HuH-7.5 (cell line): Measurements from ENCODE around the gene CHCHD6.
A peak's percentile ranks its signal among the peaks of the same experiment; 100 is the strongest.

Experiments
- DNase-seq: peaks from one replicate; pipeline ENCODE4 v3.0.0; 2011; ENCODE audit warnings: low spot score

Gene CHCHD6

DNA sequence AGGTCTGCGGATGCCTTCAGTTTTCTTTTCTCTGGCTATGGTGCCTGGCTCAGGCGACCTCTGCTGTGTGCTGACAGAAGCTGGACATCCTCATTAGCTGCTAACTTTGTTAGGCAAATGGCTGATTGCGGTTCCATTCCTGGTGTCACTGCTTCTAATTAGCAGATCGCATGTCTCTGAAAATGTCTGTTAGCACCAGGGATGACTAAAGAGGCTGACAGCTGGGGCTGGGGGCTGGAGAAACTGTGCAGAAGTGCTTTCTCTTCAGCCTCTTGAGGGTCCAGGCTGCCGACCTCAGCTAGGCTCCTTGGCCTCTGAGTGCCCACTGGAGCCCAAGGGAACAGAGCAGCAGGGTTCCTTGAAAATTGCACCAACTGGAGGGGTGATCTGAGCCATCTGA lies 39.3 kb downstream of the CHCHD6 start:
- DNase-seq, result no peak

DNA sequence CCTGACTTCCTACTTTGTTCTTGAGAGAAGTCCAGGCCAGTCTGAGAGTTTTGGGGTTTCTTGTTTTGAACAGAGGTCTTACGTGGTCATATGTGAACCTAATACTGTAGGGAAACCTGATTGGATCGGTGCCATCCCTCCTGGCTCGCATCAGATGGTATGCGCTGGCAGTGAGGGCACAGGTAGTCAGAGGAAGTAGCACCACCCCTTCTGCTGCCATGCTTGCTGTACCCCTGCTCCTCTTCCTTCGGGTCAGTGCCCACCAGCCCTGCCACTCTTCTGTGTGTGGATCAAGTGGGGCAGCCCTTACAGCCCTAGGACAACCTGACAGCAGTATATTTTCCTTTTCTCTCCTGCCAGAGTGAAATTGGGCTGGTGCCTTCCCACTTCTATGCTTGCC lies 39.7 kb downstream of the CHCHD6 start:
- no peak for DNase-seq

GRCh38 chr3:126745760-126746394 lies 41.8 kb downstream of the CHCHD6 start:
- no peak for DNase-seq

GRCh38 chr3:126746395-126747177 lies 42.5 kb downstream of the CHCHD6 start:
- DNase-seq, result peak; percentile 28

DNA sequence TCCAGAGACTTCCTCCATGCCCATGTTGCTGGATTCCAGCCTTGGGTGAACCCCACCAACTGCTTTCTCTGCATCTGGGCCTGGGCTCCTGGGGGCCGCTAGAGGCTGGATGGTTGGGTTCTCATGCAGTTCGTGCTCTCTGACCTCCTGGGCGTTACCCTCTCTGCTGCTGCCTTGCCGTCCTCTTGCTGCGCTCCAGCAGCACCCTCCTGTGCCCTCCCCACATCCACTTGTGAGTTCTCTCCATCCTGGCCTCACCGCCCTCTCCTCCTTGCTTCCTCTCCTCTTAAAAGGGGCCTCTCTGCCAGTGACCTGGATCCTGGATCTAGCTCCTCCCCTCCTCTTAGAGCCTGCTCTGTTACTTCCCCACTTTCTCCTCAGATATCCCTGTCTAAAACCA lies 43.7 kb downstream of the CHCHD6 start:
- no peak for DNase-seq

DNA sequence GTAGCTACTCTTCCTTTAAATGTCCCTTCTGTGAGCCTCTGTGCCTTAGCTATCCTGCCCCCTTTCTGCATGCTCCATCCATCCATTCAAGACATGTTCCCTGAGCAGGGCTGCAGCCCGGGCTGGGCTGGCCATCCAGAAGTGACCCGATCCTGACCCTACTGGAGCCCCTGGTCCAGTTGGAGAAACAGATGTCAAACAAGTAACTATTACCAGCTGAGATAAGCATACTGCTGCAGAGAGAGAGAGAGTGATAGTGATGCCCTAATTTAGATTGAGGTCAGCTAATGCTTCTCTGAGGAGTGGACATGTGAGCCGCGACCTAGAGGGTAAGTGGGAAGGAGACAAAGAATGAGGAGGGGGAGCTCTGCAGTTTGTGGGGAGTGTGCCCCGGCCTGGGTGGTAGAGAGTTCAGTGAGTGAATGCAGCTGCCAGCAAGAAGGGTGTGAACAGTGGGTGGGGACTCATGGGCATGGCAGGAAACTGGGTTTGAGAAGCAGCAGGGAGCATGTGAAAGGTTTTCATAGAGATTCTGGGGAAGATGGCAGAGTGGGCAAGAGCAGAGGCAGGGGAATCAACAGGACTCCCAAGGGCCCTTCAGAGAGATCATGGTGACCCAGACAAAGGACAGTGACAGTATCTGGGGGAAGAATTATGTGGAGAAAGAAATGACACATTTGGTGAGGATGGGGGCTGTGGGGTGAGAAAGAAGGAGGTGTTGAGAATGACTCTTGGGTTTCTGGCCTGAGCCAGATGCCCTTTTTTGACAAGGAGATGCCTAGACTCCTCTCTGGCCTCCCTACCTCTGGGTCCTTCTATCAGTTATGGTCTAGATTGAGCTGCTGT lies 44.9 kb downstream of the CHCHD6 start:
- DNase-seq, result no peak

DNA sequence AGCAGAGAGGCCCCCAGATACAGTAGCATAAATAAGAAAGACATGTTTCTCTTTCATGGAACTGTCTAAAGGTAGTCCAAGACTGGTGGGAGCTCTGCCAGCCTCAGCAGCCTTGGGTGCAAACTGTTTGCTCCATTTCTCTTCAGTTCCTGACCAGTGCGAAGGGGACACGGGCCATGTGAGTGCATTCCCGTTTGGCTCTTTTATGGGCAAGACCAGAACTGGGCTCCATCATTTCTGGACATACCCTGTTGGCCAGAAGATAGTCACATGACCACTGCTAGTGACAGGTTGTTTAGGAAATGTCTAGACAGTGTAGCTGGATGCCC lies 45.5 kb downstream of the CHCHD6 start:
- DNase-seq, result no peak

DNA sequence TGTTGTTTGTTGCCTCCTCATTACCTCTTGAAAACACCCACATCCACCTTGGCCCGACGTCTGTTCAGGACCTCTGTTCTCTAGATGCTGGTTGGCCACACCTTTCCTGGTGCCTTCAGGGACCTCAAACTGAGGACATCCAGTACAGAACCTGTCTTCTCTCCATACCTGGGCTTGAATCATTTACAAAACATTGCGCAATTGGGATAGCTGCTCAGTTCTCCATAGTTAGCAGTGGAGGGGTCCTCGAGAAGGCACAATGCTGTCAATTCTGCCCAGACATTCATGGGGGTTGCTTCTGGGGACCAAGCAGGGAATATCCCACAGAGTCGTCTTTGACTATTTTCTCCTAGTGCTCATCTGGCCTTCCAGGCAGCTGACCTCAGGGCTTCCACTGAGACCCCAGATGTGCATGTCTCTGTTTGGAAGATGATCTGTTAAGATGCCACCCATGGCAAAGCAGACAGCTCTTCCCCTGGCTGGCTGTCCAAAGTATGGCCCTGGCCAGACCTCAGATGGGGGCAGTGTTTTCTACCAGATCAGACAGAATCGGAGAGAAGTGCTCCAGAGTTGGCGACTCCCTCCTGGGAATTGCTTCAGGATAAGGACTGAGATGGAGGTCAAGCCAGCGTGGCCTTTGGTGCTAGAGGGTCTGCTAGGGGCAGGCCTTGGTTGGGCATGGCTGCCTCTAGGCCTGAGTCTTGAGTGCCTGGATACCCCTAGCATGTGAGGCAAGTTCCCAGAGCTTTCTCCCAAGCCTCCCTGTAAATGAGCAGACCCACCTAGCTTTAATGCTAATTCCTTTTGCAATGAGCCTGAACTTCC lies 46.1 kb downstream of the CHCHD6 start:
- DNase-seq, result no peak

GRCh38 chr3:126750756-126751121 lies 46.7 kb downstream of the CHCHD6 start:
- no peak for DNase-seq

- DNase-seq, result no peak
These were observed 47.7 kb downstream of the CHCHD6 start for GRCh38 chr3:126751611-126752302.

GRCh38 chr3:126752303-126753190 lies 48.5 kb downstream of the CHCHD6 start:
- peak; percentile 59 for DNase-seq

DNA sequence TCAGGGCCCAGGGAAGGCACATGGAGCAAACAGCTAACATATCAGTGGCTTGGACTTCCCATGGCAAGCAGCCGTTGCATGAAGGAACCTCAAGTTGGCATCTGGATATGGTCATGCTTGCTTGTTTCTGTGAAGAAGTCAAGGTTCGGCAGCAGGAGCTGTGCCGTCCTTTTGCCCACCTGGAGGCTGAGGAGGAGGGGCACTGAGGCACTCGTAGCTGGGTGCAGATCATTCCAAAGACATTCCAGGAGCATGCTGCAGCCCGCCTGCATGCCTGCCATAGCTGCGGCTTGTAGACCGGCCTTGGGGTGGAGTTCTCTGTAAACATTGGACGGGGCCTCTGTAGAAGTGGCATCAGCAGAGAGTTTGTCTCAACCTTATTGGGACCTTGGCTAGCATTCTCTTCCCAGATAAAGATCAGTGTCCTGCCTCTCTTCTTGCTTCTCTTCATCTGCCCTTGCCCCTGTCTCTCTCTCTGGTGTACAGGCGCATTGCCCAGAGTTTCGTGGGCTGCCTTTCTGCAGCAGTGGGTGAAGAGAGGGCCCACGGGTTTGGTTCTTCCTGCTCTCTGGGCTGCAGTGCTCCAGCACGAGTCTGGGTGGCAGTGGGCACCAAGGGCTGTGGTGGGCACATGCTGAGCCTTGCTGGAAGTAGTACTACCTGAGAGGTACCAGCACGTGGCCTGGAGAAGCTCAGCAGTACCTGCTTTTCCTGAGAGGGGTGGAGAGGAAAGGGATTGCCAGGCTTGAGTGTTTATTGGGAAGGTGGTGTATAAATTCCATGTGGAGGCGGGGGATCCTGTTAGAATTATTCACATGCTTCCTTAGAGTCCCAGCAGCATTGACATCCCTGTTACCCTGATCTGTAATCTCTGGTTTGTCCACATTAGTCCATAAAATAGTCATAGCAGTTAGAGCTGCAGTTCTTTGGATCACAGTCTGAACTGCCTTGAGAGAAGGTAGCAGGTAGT lies 49.4 kb downstream of the CHCHD6 start:
- DNase-seq, result no peak

DNA sequence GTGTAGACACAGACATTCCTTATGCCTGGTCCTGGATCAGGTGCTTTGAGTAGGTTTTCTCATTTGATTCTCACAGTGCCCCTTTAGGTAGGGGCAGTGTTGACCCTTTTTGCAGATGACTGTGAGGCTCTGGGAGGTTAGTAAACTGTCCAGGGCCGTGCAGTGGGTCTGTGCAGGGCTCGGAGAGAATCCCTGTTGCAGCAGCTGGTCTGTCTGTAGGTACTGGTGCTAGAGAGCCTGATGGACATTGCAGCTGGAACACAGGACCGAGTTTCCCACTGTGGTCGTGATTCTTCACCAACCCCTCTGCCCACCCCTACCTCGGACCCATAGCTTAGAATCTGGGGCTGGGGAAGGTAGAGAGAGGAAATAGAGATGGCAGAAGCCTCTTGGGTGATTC lies 51.8 kb downstream of the CHCHD6 start:
- DNase-seq, result no peak

GRCh38 chr3:126758026-126758425 lies 54.0 kb downstream of the CHCHD6 start:
- no peak for DNase-seq

- DNase-seq, result no peak
These were observed 54.8 kb downstream of the CHCHD6 start for GRCh38 chr3:126758882-126759281.

DNA sequence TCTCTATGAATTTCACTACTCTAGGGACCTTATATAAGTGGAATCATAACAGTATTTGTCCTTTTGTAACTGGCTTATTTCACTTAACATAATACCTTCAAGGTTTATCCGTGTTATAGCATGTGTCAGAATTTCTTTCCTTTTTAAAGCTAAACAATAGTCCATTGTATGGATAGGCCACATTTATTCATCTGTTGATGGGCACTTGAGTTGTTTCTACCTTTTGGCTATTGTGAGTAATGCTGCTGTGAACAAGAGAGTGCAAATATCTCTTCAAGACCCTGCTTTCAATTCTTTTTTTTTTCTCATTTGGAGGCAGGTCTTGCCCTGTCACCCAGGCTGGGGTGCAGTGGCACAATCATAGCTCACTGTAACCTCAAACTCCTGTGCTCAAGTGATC lies 56.5 kb downstream of the CHCHD6 start:
- no peak for DNase-seq

GRCh38 chr3:126763035-126763434 lies 59.0 kb downstream of the CHCHD6 start:
- DNase-seq, result no peak

GRCh38 chr3:126765187-126766069 lies 61.4 kb downstream of the CHCHD6 start:
- DNase-seq, result no peak
